K562 (cell line): Measurements from ENCODE around the gene PDGFC.

Source experiments
- CTBP1 ChIP-seq: fragments of 450-650 bp; IDR thresholded peaks from 2 replicates; pipeline ENCODE4 v1.6.1; 2016; ENCODE audit warnings: borderline replicate concordance
- ETV6 ChIP-seq, 3 experiments: fragments of 150-350 bp in 1 of 3; sonication (generic) in 1 of 3; formaldehyde crosslinking in 1 of 3; IDR thresholded peaks; 2 replicates each; pipeline versions ENCODE4 v1.6.1 to v1.8.0; 2014 to 2022; ENCODE audit warnings: borderline replicate concordance in 2 of 3, low read depth in 2 of 3, antibody characterized with exemption in 1 of 3, low read length in 1 of 3, mild to moderate bottlenecking in 1 of 3, missing genetic modification reagents in 1 of 3
- EZH2 ChIP-seq: IDR thresholded peaks from 2 replicates; pipeline ENCODE4 v1.6.1; 2012; ENCODE audit warnings: low read depth, mild to moderate bottlenecking, inconsistent platforms, low read length, borderline replicate concordance
- HCFC1 ChIP-seq: IDR thresholded peaks from 2 replicates; pipeline ENCODE4 v1.6.1; 2012; ENCODE audit warnings: low read depth, low read length, improper control_type of control experiment
- MTA2 ChIP-seq: fragments of 450-650 bp; IDR thresholded peaks from 2 replicates; pipeline ENCODE4 v1.6.1; 2016; ENCODE audit warnings: low read depth
- NFYB ChIP-seq: IDR thresholded peaks from 2 replicates; pipeline ENCODE4 v1.6.1; 2011; ENCODE audit warnings: mild to moderate bottlenecking, moderate library complexity; ENCODE audit not compliant: insufficient read length; ENCODE audit errors: extremely low read depth
- TF ChIP-seq, protein P1 (sequence below): sonication (generic); formaldehyde crosslinking; IDR thresholded peaks from 2 replicates; pipeline ENCODE4 v1.8.1; 2023; ENCODE audit warnings: mild to moderate bottlenecking, missing genetic modification reagents
- TF ChIP-seq, protein P2 (sequence below), 3 experiments: IDR thresholded peaks in 2 of 3; conservative IDR thresholded peaks in 1 of 3; 2 replicates each; pipeline ENCODE4 v1.5.1; 2011 to 2012; ENCODE audit warnings: low read length in 3 of 3, mild to moderate bottlenecking in 3 of 3, control low read depth in 2 of 3, improper control_type of control experiment in 1 of 3, inconsistent platforms in 1 of 3, low read depth in 1 of 3, mixed read lengths in 1 of 3, moderate library complexity in 1 of 3; ENCODE audit not compliant: insufficient read depth in 2 of 3

DNA sequence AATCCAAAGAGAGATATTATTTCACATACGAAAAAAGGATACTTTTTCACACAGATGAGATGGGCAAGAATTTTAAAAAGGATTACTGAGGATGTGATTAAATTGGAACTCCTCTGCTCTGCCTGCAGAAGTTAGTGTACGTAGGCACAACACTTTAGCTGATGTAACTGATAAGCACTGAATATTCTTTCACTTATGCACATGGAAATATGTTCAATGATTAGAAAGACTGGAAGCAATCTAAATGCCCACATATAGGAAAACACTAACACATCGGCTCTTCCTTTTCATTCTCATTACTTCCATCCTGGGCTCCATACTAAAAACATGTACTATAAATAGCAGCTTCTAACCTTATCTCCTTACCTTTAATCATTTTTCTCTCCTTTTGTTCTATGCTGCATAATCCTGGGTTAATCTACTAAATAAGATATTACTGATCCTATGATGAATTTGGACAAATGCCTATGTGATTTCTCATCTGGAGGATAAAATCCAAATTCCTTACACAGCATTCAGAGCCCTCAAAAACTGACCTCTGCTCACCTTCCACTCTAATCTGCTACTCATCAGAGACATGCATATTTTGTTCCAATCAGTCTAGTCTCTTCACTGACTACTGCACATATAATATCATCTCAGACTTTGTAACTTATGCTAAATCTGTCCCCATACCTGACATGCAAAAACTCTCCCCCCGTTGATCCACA is 197.8 kb downstream of the PDGFC start:
- TF ChIP-seq MTA2, result no peak
- no peak for TF ChIP-seq HCFC1
- TF ChIP-seq NFYB, result no peak
- TF ChIP-seq, protein P1, sequence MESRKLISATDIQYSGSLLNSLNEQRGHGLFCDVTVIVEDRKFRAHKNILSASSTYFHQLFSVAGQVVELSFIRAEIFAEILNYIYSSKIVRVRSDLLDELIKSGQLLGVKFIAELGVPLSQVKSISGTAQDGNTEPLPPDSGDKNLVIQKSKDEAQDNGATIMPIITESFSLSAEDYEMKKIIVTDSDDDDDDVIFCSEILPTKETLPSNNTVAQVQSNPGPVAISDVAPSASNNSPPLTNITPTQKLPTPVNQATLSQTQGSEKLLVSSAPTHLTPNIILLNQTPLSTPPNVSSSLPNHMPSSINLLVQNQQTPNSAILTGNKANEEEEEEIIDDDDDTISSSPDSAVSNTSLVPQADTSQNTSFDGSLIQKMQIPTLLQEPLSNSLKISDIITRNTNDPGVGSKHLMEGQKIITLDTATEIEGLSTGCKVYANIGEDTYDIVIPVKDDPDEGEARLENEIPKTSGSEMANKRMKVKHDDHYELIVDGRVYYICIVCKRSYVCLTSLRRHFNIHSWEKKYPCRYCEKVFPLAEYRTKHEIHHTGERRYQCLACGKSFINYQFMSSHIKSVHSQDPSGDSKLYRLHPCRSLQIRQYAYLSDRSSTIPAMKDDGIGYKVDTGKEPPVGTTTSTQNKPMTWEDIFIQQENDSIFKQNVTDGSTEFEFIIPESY (CRISPR knock-in tag), result no peak
- no peak for TF ChIP-seq ETV6 (IDR thresholded peaks at IDR 0.05; ENCODE audit: borderline replicate concordance in 1 of 2, low read depth in 2 of 2, low read length in 1 of 2)
- no peak for TF ChIP-seq ETV6 (CRISPR knock-in tag; IDR thresholded peaks at IDR 0.05; ENCODE audit: borderline replicate concordance)
- no peak for TF ChIP-seq EZH2
- TF ChIP-seq CTBP1, result no peak
- TF ChIP-seq, protein P2, sequence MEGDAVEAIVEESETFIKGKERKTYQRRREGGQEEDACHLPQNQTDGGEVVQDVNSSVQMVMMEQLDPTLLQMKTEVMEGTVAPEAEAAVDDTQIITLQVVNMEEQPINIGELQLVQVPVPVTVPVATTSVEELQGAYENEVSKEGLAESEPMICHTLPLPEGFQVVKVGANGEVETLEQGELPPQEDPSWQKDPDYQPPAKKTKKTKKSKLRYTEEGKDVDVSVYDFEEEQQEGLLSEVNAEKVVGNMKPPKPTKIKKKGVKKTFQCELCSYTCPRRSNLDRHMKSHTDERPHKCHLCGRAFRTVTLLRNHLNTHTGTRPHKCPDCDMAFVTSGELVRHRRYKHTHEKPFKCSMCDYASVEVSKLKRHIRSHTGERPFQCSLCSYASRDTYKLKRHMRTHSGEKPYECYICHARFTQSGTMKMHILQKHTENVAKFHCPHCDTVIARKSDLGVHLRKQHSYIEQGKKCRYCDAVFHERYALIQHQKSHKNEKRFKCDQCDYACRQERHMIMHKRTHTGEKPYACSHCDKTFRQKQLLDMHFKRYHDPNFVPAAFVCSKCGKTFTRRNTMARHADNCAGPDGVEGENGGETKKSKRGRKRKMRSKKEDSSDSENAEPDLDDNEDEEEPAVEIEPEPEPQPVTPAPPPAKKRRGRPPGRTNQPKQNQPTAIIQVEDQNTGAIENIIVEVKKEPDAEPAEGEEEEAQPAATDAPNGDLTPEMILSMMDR (IDR thresholded peaks at IDR 0.05 in 2 of 3, conservative IDR thresholded peaks at IDR 0.05 in 1 of 3; ENCODE audit: insufficient read depth in 2 of 3, low read depth in 1 of 3, low read length in 3 of 3), result no peak
